ENCODE data around the gene PSMD10.

PSMD10 gene

GRCh38 chrX:108105473-108105872, 14.1 kb upstream of the PSMD10 start:
- no peak for TF ChIP-seq CTCF (IDR thresholded peaks at IDR 0.05; ENCODE audit: low read depth, low read length)
- DNase-seq (ENCODE audit: extremely low read depth, low read depth) = no peak

- no peak for TF ChIP-seq CTCF (IDR thresholded peaks at IDR 0.05; ENCODE audit: low read depth, low read length)
- no peak for DNase-seq (ENCODE audit: extremely low read depth, low read depth)
These were observed 6.0 kb upstream of the PSMD10 start for GRCh38 chrX:108097380-108097779.

- no peak for DNase-seq (ENCODE audit: extremely low read depth, low read depth)
These were observed 543 bp upstream of the PSMD10 start for GRCh38 chrX:108091878-108092291.

GRCh38 chrX:108090491-108091263, 665 bp downstream of the PSMD10 start:
- TF ChIP-seq CTCF (IDR thresholded peaks at IDR 0.05; ENCODE audit: low read depth, low read length) = no peak
- no peak for DNase-seq (ENCODE audit: extremely low read depth, low read depth)

More at GRCh38 chrX:108091878-108092291, 543 bp upstream of the PSMD10 start:
- no peak for TF ChIP-seq CTCF (IDR thresholded peaks at IDR 0.05; ENCODE audit: low read depth, low read length)

- DNase-seq (ENCODE audit: extremely low read depth, low read depth) = no peak
- TF ChIP-seq CTCF (IDR thresholded peaks at IDR 0.05; ENCODE audit: low read depth, low read length) = no peak
These were observed 2.8 kb downstream of the PSMD10 start for GRCh38 chrX:108088511-108088910.

- no peak for TF ChIP-seq CTCF (IDR thresholded peaks at IDR 0.05; ENCODE audit: low read depth, low read length)
- DNase-seq (ENCODE audit: extremely low read depth, low read depth) = no peak
These were observed 3.5 kb downstream of the PSMD10 start for GRCh38 chrX:108087792-108088191.

GRCh38 chrX:108081110-108081509, 10.2 kb downstream of the PSMD10 start:
- no peak for TF ChIP-seq CTCF (IDR thresholded peaks at IDR 0.05; ENCODE audit: low read depth, low read length)
- no peak for DNase-seq (ENCODE audit: extremely low read depth, low read depth)

Measured in AG09319 (cell line).